Activated CD4-positive, alpha-beta T cell treated with anti-CD3 and anti-CD28 coated beads, Interleukin-2, Interleukin-6, amounts not matched to agents 100 ng/mL and 50 ng/mL, durations not matched to agents 16 hours and 8 hours (primary cell): ENCODE measurements around the gene DLGAP5.

Source experiments
- DNase-seq: peaks from one replicate; pipeline ENCODE4 v3.0.0-alpha.2; 2020

Gene DLGAP5

GRCh38 chr14:55191203-55192053, at the start of gene DLGAP5:
Gene DLGAP5 (minus strand): TSS chr14:55191585. CDS start chr14:55189179, 2,406 bp downstream.
- DNase-seq, result peak; percentile 97

- DNase-seq, result no peak
Measured at GRCh38 chr14:55240526-55241178, 49.3 kb upstream of the DLGAP5 start.

- no peak for DNase-seq
Measured at GRCh38 chr14:55239320-55239719, 47.9 kb upstream of the DLGAP5 start.

GRCh38 chr14:55238019-55238680, 46.8 kb upstream of the DLGAP5 start:
- no peak for DNase-seq

GRCh38 chr14:55233591-55233990, 42.2 kb upstream of the DLGAP5 start:
- DNase-seq, result no peak

- DNase-seq, result no peak
Measured at GRCh38 chr14:55228261-55228660, 36.9 kb upstream of the DLGAP5 start.

GRCh38 chr14:55223364-55223763, 32.0 kb upstream of the DLGAP5 start:
- DNase-seq, result no peak

GRCh38 chr14:55221968-55222367, 30.6 kb upstream of the DLGAP5 start:
- DNase-seq, result no peak

- peak; percentile 32 for DNase-seq
Measured at GRCh38 chr14:55221186-55221585, 29.8 kb upstream of the DLGAP5 start.

- DNase-seq, result no peak
Measured at GRCh38 chr14:55220230-55220629, 28.8 kb upstream of the DLGAP5 start.

- no peak for DNase-seq
Measured at GRCh38 chr14:55212634-55213033, 21.2 kb upstream of the DLGAP5 start.

- no peak for DNase-seq
Measured at GRCh38 chr14:55207832-55208231, 16.4 kb upstream of the DLGAP5 start.

- no peak for DNase-seq
Measured at GRCh38 chr14:55206175-55206693, 14.8 kb upstream of the DLGAP5 start.

GRCh38 chr14:55201219-55202101, 10.1 kb upstream of the DLGAP5 start:
- no peak for DNase-seq

GRCh38 chr14:55200651-55201050, 9.3 kb upstream of the DLGAP5 start:
- no peak for DNase-seq

- no peak for DNase-seq
Measured at GRCh38 chr14:55198749-55199148, 7.4 kb upstream of the DLGAP5 start.

- no peak for DNase-seq
Measured at GRCh38 chr14:55194656-55195355, 3.4 kb upstream of the DLGAP5 start.

GRCh38 chr14:55192054-55192621, 753 bp upstream of the DLGAP5 start:
- DNase-seq, result no peak

GRCh38 chr14:55190906-55191202, 531 bp downstream of the DLGAP5 start:
- DNase-seq, result peak; percentile 30

GRCh38 chr14:55188686-55189295, 2.6 kb downstream of the DLGAP5 start:
- no peak for DNase-seq

GRCh38 chr14:55180434-55180833, 11.0 kb downstream of the DLGAP5 start:
- DNase-seq, result no peak
